ENCODE results near the gene HSPA5. TPM values are rescaled to one million over a fixed set of nuclear protein-coding genes. Genes with fewer than 3 reads are reported as not detected.
"Not testable (repeated sequence)": the region's sequence is repeated elsewhere in the genome, so short reads cannot be mapped to it uniquely, and the experiment has no call there.

HSPA5 gene
- total RNA-seq, 1 experiment from 2014 or later, result 259 TPM

DNA sequence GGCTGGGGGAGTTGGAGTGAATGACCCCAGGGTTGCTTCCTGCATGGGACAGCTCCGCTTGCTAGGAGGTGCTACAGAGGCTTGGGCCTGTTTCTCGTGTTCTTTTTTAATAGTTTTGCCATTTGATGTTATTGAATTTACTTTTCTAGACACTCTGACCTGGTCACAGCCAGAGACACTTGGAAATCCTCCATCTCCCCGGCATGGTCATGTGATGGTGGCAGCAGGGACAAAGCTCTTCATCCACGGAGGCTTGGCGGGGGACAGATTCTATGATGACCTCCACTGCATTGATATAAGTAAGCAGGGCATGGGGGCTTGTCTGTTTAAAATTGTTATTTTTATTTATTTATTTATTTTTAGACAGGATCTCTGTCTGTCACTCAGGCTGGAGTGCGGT, 13.4 kb downstream of the HSPA5 start:
- CTCF ChIA-PET, result no interaction called here
- no peak for TF ChIP-seq CTCF (IDR thresholded peaks at IDR 0.05; ENCODE audit: unreplicated experiment)
- no peak overlapping the region for H3K27ac Mint-ChIP-seq (ENCODE audit: unreplicated experiment)

GRCh38 chr9:125224858-125225257, 16.3 kb downstream of the HSPA5 start:
- H3K36me3 Mint-ChIP-seq (ENCODE audit: insufficient read depth, unreplicated experiment); intact Hi-C loops (cut with micrococcal nuclease; ENCODE audit: unreplicated experiment); H3K4me1 Mint-ChIP-seq (ENCODE audit: low read depth, unreplicated experiment); H3K27me3 Mint-ChIP-seq (ENCODE audit: unreplicated experiment); DNase-seq; H3K4me3 Mint-ChIP-seq (ENCODE audit: low read depth, unreplicated experiment); H3K27ac Mint-ChIP-seq (ENCODE audit: unreplicated experiment); H3K9me3 Mint-ChIP-seq (ENCODE audit: low read depth, unreplicated experiment); BruUV-seq (replicated peaks): not testable (repeated sequence)
- CTCF ChIA-PET, result interaction anchor here (0.6 kb wide), 1 partner anchor 37 kb away, joined by 4 read pairs; the partner anchor contains the start of gene GAPVD1

More for the DNA sequence above, 13.4 kb downstream of the HSPA5 start:
- Mint-ChIP-seq H3K27me3 (ENCODE audit: unreplicated experiment) (no peaks in the 10 kb centered on the region), H3K9me3 (ENCODE audit: low read depth, unreplicated experiment) (no peaks in the 10 kb centered on the region), H3K36me3 (ENCODE audit: insufficient read depth, unreplicated experiment) (peaks cover 10% of the 10 kb centered on the region), H3K4me3 (ENCODE audit: low read depth, unreplicated experiment) (no peak overlapping the region), H3K4me1 (ENCODE audit: low read depth, unreplicated experiment) (no peaks in the 10 kb centered on the region)
- DNase-seq, result no peak
- intact Hi-C loops (cut with micrococcal nuclease; ENCODE audit: unreplicated experiment), result no loop called here
- BruUV-seq (replicated peaks), result no TSS peak

DNA sequence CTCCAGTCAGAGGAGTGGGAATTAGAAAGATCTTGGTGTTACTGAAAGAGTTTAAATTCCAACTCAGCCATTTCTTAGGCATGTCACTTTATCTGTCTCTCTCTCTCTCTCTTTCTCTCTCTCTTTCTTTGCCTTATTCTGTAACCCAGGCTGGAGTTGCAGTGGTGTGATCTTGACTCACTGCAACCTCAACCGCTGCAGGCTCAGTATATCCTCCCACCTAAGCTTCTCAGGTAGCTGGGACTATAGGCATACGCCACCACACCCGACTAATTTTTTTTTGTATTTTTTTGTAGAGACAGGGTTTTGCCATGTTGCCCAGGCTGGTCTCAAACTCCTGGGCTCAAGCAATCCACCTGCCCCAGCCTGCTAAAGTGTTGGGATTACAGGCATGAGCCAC, 22.5 kb downstream of the HSPA5 start:
- H3K4me3 Mint-ChIP-seq (ENCODE audit: low read depth, unreplicated experiment), result no peak overlapping the region

GRCh38 chr9:125214186-125214585, 27.0 kb downstream of the HSPA5 start:
- Mint-ChIP-seq H3K9me3 (ENCODE audit: low read depth, unreplicated experiment) (no peaks in the 10 kb centered on the region), H3K27me3 (ENCODE audit: unreplicated experiment) (no peaks in the 10 kb centered on the region), H3K36me3 (ENCODE audit: insufficient read depth, unreplicated experiment) (peaks cover 7% of the 10 kb centered on the region), H3K4me3 (ENCODE audit: low read depth, unreplicated experiment) (no peak overlapping the region), H3K4me1 (ENCODE audit: low read depth, unreplicated experiment) (no peaks in the 10 kb centered on the region), H3K27ac (ENCODE audit: unreplicated experiment) (no peak overlapping the region)
- no peak for DNase-seq
- CTCF ChIA-PET, result no interaction called here
- TF ChIP-seq CTCF (IDR thresholded peaks at IDR 0.05; ENCODE audit: unreplicated experiment), result no peak
- no TSS peak for BruUV-seq (replicated peaks)
- intact Hi-C loops (cut with micrococcal nuclease; ENCODE audit: unreplicated experiment), result no loop called here

More for the DNA sequence above, 22.5 kb downstream of the HSPA5 start:
- no peak overlapping the region for H3K27ac Mint-ChIP-seq (ENCODE audit: unreplicated experiment)
- H3K36me3 Mint-ChIP-seq (ENCODE audit: insufficient read depth, unreplicated experiment), result no peaks in the 10 kb centered on the region
- TF ChIP-seq CTCF (IDR thresholded peaks at IDR 0.05; ENCODE audit: unreplicated experiment), result no peak
- no peaks in the 10 kb centered on the region for H3K4me1 Mint-ChIP-seq (ENCODE audit: low read depth, unreplicated experiment)
- H3K9me3 Mint-ChIP-seq (ENCODE audit: low read depth, unreplicated experiment), result no peaks in the 10 kb centered on the region
- CTCF ChIA-PET, result no interaction called here
- no peak for DNase-seq
- H3K27me3 Mint-ChIP-seq (ENCODE audit: unreplicated experiment), result no peaks in the 10 kb centered on the region
- intact Hi-C loops (cut with micrococcal nuclease; ENCODE audit: unreplicated experiment), result no loop called here
- BruUV-seq (replicated peaks), result no TSS peak

GRCh38 chr9:125204477-125204876, 36.7 kb downstream of the HSPA5 start:
- BruUV-seq (replicated peaks), result no TSS peak
- no peaks in the 10 kb centered on the region for H3K27me3 Mint-ChIP-seq (ENCODE audit: unreplicated experiment)
- no peak overlapping the region for H3K4me3 Mint-ChIP-seq (ENCODE audit: low read depth, unreplicated experiment)
- no peak overlapping the region for H3K27ac Mint-ChIP-seq (ENCODE audit: unreplicated experiment)
- peaks cover 22% of the 10 kb centered on the region for H3K36me3 Mint-ChIP-seq (ENCODE audit: insufficient read depth, unreplicated experiment)
- intact Hi-C loops (cut with micrococcal nuclease; ENCODE audit: unreplicated experiment), result no loop called here
- CTCF ChIA-PET, result no interaction called here
- no peak for DNase-seq
- H3K4me1 Mint-ChIP-seq (ENCODE audit: low read depth, unreplicated experiment), result peaks cover 8% of the 10 kb centered on the region
- no peak for TF ChIP-seq CTCF (IDR thresholded peaks at IDR 0.05; ENCODE audit: unreplicated experiment)
- no peaks in the 10 kb centered on the region for H3K9me3 Mint-ChIP-seq (ENCODE audit: low read depth, unreplicated experiment)

Measured in Calu3 (cell line).